IMR-90 (cell line): ENCODE results near the gene CRYBA1. TPM values are rescaled to one million over a fixed set of nuclear protein-coding genes. Genes with fewer than 3 reads are reported as not detected.

ENCODE experiments used
- ATAC-seq: fragments of 200-7000 bp; cut with Tn5 transposase; 2 replicates; pipeline ENCODE4 v1.9.1; 2020; ENCODE audit warnings: low read depth, mild to moderate bottlenecking, moderate library complexity
- BruUV-seq: library from RNA; stranded (reverse); fragments of 400-500 nt; replicated peaks from 2 replicates; lab custom pipeline; 2021; lab: Mats Ljungman, UMichigan
- CTCF ChIA-PET: fragments of 300-600 bp; formaldehyde crosslinking; extraction: SDS; loops from one replicate; lab custom pipeline; 2021; ENCODE audit warnings: antibody characterized with exemption; lab: Yijun Ruan, JAX
- POLR2A ChIA-PET: fragments of 300-600 bp; sonication (Branson Sonifier 250); formaldehyde crosslinking; loops from one replicate; lab custom pipeline; 2022; ENCODE audit warnings: antibody characterized with exemption; ENCODE audit not compliant: unreplicated experiment; lab: Charles Lee
- DNase-seq: peaks from one replicate; pipeline ENCODE4 v3.0.0; 2013
- H2AFZ ChIP-seq: replicated peaks from 2 replicates; pipeline ENCODE3; 2013; ENCODE audit warnings: low read length, mild to moderate bottlenecking; ENCODE audit not compliant: poor library complexity
- H2AK5ac ChIP-seq: 2 replicates; pipeline ENCODE4 v1.6.1; 2013; ENCODE audit warnings: low read depth, low read length, inconsistent platforms
- H2AK9ac ChIP-seq: replicated peaks from 2 replicates; pipeline ENCODE3; 2013; ENCODE audit warnings: mild to moderate bottlenecking, low read depth, low read length, moderate library complexity; ENCODE audit not compliant: poor library complexity
- H2BK120ac ChIP-seq: 2 replicates; pipeline ENCODE4 v1.6.1; 2013; ENCODE audit warnings: low read depth, low read length, inconsistent platforms
- H2BK15ac ChIP-seq: 3 replicates; pipeline ENCODE4 v1.6.1; 2013; ENCODE audit warnings: low read depth, low read length, inconsistent platforms
- H2BK20ac ChIP-seq: 2 replicates; pipeline ENCODE4 v1.6.1; 2013; ENCODE audit warnings: low read depth, mild to moderate bottlenecking, inconsistent platforms, low read length, moderate library complexity
- H2BK5ac ChIP-seq: 2 replicates; pipeline ENCODE4 v1.6.1; 2013; ENCODE audit warnings: mild to moderate bottlenecking, low read depth, low read length, inconsistent platforms; ENCODE audit not compliant: poor library complexity, severe bottlenecking
- H3K14ac ChIP-seq: replicated peaks from 2 replicates; pipeline ENCODE4 v1.6.1; 2013; ENCODE audit warnings: low read depth, low read length, inconsistent platforms
- H3K18ac ChIP-seq: 2 replicates; pipeline ENCODE4 v1.6.1; 2013; ENCODE audit warnings: low read depth, low read length, control low read depth
- H3K23ac ChIP-seq: 2 replicates; pipeline ENCODE4 v1.6.1; 2013; ENCODE audit warnings: low read depth, low read length, inconsistent platforms
- H3K27ac ChIP-seq: 2 replicates; pipeline ENCODE4 v1.5.1; 2013; ENCODE audit warnings: mild to moderate bottlenecking, control low read depth, low read length; ENCODE audit not compliant: insufficient read depth
- H3K27me3 ChIP-seq: 2 replicates; pipeline ENCODE4 v1.6.1; 2013; ENCODE audit warnings: low read length; ENCODE audit not compliant: control insufficient read depth, insufficient read depth
- H3K36me3 ChIP-seq: 2 replicates; pipeline ENCODE4 v1.6.1; 2013; ENCODE audit warnings: low read length, mixed read lengths; ENCODE audit not compliant: control insufficient read depth, insufficient read depth
- H3K4ac ChIP-seq: 2 replicates; pipeline ENCODE4 v1.6.1; 2013; ENCODE audit warnings: low read depth, low read length, inconsistent platforms
- H3K4me1 ChIP-seq: 2 replicates; pipeline ENCODE4 v1.6.1; 2013; ENCODE audit warnings: low read length, mixed read lengths; ENCODE audit not compliant: control insufficient read depth, insufficient read depth
- H3K4me2 ChIP-seq: 2 replicates; pipeline ENCODE4 v1.6.1; 2013; ENCODE audit warnings: low read depth, mild to moderate bottlenecking, control low read depth, low read length, moderate library complexity
- H3K4me3 ChIP-seq: 2 replicates; pipeline ENCODE4 v1.5.1; 2013; ENCODE audit warnings: low read depth, mild to moderate bottlenecking, control low read depth, low read length, moderate library complexity; ENCODE audit not compliant: insufficient read depth
- H3K56ac ChIP-seq: 2 replicates; pipeline ENCODE4 v1.6.1; 2013; ENCODE audit warnings: low read length, inconsistent platforms; ENCODE audit not compliant: insufficient read depth; ENCODE audit errors: extremely low read depth
- H3K79me1 ChIP-seq, 2 experiments: 2 replicates each; pipeline ENCODE4 v1.6.1; 2013; ENCODE audit warnings: low read length in 2 of 2, inconsistent platforms in 1 of 2, low read depth in 1 of 2
- H3K9ac ChIP-seq: 2 replicates; pipeline ENCODE4 v1.6.1; 2013; ENCODE audit warnings: low read depth, low read length, control low read depth
- H3K9me1 ChIP-seq: 2 replicates; pipeline ENCODE4 v1.6.1; 2013; ENCODE audit warnings: low read length, inconsistent platforms; ENCODE audit not compliant: insufficient read depth
- H3K9me3 ChIP-seq: 2 replicates; pipeline ENCODE4 v1.6.1; 2013; ENCODE audit warnings: low read length; ENCODE audit not compliant: control insufficient read depth, insufficient read depth
- H4K20me1 ChIP-seq: 2 replicates; pipeline ENCODE4 v1.6.1; 2013; ENCODE audit warnings: low read length, inconsistent platforms; ENCODE audit not compliant: insufficient read depth
- H4K5ac ChIP-seq: 2 replicates; pipeline ENCODE4 v1.6.1; 2013; ENCODE audit warnings: mild to moderate bottlenecking, low read depth, low read length, control low read depth
- H4K8ac ChIP-seq, 2 experiments: 2 replicates each; pipeline ENCODE4 v1.6.1; 2013; ENCODE audit warnings: low read depth in 2 of 2, low read length in 2 of 2, control low read depth in 1 of 2, inconsistent platforms in 1 of 2
- H4K91ac ChIP-seq: 2 replicates; pipeline ENCODE4 v1.6.1; 2013; ENCODE audit warnings: low read depth, low read length, inconsistent platforms; ENCODE audit not compliant: insufficient read depth
- ELK1 ChIP-seq: fragments of 150-350 bp; IDR thresholded peaks from 2 replicates; pipeline ENCODE4 v1.6.1; 2016; ENCODE audit warnings: low read depth, mild to moderate bottlenecking, low read length, moderate library complexity, borderline replicate concordance
- MXI1 ChIP-seq: IDR thresholded peaks from 2 replicates; pipeline ENCODE4 v1.6.1; 2012; ENCODE audit warnings: low read depth, mild to moderate bottlenecking, low read length, moderate library complexity, borderline replicate concordance
- WGBS, 2 experiments: methylation state at CpG; one replicate each; pipeline versions ENCODE4 v1.1.5 to v1.1.7; 2013; ENCODE audit warnings: missing lambda C conversion rate in 2 of 2; ENCODE audit not compliant: insufficient read length in 1 of 2; ENCODE audit errors: extremely low coverage in 2 of 2; 5-methylcytosine and 5-hydroxymethylcytosine counted together
- dilution Hi-C: fragments of 300-500 bp; cut with HindIII; formaldehyde crosslinking; loops from one replicate; pipeline ENCODE4 v1.14.3; 2018; ENCODE audit warnings: low sequenced_read_pairs; ENCODE audit not compliant: unreplicated experiment
- in situ Hi-C: fragments of 300-500 bp; cut with MboI; formaldehyde crosslinking; loops from 3 replicates; pipeline ENCODE4 v1.14.3; 2019; ENCODE audit warnings: low sequenced_read_pairs, inconsistent platforms, mixed read lengths
- intact Hi-C: fragments of 100-400 bp; cut with micrococcal nuclease; formaldehyde crosslinking; loops from 2 replicates; pipeline ENCODE4 v1.10.0; 2022
- polyA plus RNA-seq, 3 experiments: library from polyadenylated mRNA; depleted of rRNA; stranded (reverse); fragments of >200 nt; gene quantifications; 2 replicates each; pipeline ENCODE4 v1.2.3, GENCODE V29; 2012; ENCODE audit warnings: low replicate concordance in 1 of 3
- total RNA-seq: library from RNA; depleted of rRNA; stranded (reverse); fragments of >200 nt; gene quantifications from 2 replicates; pipeline ENCODE4 v1.2.3, GENCODE V29; 2012

Gene CRYBA1
- total and polyA plus RNA-seq, 2 of the 4 experiments (the other 2 are of a cell fraction) = not detected

- no peak for DNase-seq
- ATAC-seq = no peak
- H2BK20ac ChIP-seq = no peak overlapping the region
- no peak overlapping the region for H3K23ac ChIP-seq
- no peak overlapping the region for H3K4me2 ChIP-seq
- no peak overlapping the region for H2BK15ac ChIP-seq
- TF ChIP-seq ELK1 (no peak), MXI1 (no peak)
- CTCF ChIA-PET = no interaction called here
- no peaks in the 10 kb centered on the region for H3K27me3 ChIP-seq
- H4K91ac ChIP-seq = no peak overlapping the region
- H3K9ac ChIP-seq = no peak overlapping the region
- peaks cover 18% of the 10 kb centered on the region for H3K9me1 ChIP-seq
- no peak overlapping the region for H3K4ac ChIP-seq
- H2BK5ac ChIP-seq = peak overlapping the region; percentile 92
- H2AK5ac ChIP-seq = no peak overlapping the region
- H2AK9ac ChIP-seq = no peak overlapping the region
- intact Hi-C loops (no loop called here), dilution Hi-C loops (no loop called here), in situ Hi-C loops (no loop called here)
- no peaks in the 10 kb centered on the region for H3K9me3 ChIP-seq
- no peak overlapping the region for H3K27ac ChIP-seq
- no peak overlapping the region for H2BK120ac ChIP-seq
- no TSS peak for BruUV-seq
- H3K18ac ChIP-seq = no peak overlapping the region
- peaks cover 4% of the 10 kb centered on the region; the same call in 1 of the 2 replicates for H4K20me1 ChIP-seq
- no peak overlapping the region for H4K5ac ChIP-seq
- H3K36me3 ChIP-seq = no peaks in the 10 kb centered on the region
- POLR2A ChIA-PET = no interaction called here
- WGBS, 2 experiments = no CpG with 5 or more reads among the region's 2 CpGs
- no peak overlapping the region for H3K14ac ChIP-seq
- peaks cover 21% of the 10 kb centered on the region for H3K4me1 ChIP-seq
- H3K79me1 ChIP-seq = peaks cover 0 to 52% of the 10 kb centered on the region in 2 experiments
- no peak overlapping the region for H3K4me3 ChIP-seq
- H4K8ac ChIP-seq = no peak overlapping the region
- H2AFZ ChIP-seq = no peak overlapping the region
- no peak overlapping the region for H3K56ac ChIP-seq
Observed at GRCh38 chr17:29253037-29253436, 6.4 kb downstream of the CRYBA1 start.
